Fibroblast of lung (primary cell): ENCODE measurements around the gene ITPR1. TPM values are rescaled to one million over a fixed set of nuclear protein-coding genes. Genes with fewer than 3 reads are reported as not detected.

ENCODE experiments used
- DNase-seq, 2 donors: peaks; one replicate each; pipeline versions ENCODE4 v3.0.0 to v3.0.0-alpha.2; 2010; ENCODE audit warnings: low read depth in 2 of 2
- H2AFZ ChIP-seq: 2 replicates; pipeline ENCODE4 v1.5.1; 2012; ENCODE audit warnings: low read length, control low read depth, inconsistent platforms
- H3K27ac ChIP-seq: 2 replicates; pipeline ENCODE4 v1.5.1; 2011; ENCODE audit warnings: low read length, control low read depth; ENCODE audit not compliant: insufficient read depth
- H3K27me3 ChIP-seq: 2 replicates; pipeline ENCODE4 v1.5.1; 2011; ENCODE audit warnings: mild to moderate bottlenecking, low read length; ENCODE audit not compliant: control insufficient read depth, insufficient read depth
- H3K36me3 ChIP-seq: 2 replicates; pipeline ENCODE4 v1.5.1; 2011; ENCODE audit warnings: low read length; ENCODE audit not compliant: control insufficient read depth, insufficient read depth
- H3K4me1 ChIP-seq: 2 replicates; pipeline ENCODE4 v1.5.1; 2011; ENCODE audit warnings: low read length; ENCODE audit not compliant: control insufficient read depth, insufficient read depth; ENCODE audit errors: extremely low read depth
- H3K4me2 ChIP-seq: 2 replicates; pipeline ENCODE4 v1.5.1; 2011; ENCODE audit warnings: low read length, control low read depth; ENCODE audit not compliant: insufficient read depth; ENCODE audit errors: extremely low read depth
- H3K4me3 ChIP-seq, 4 experiments: fragments of 200-600 bp in 1 of 4; sonication (generic) in 1 of 4; replicated peaks in 1 of 4; 2 replicates each; pipeline ENCODE4 v1.5.1; 2011 to 2016; ENCODE audit warnings: low read length in 4 of 4, low read depth in 3 of 4, mild to moderate bottlenecking in 3 of 4, control low read depth in 2 of 4, inconsistent platforms in 1 of 4, mixed read lengths in 1 of 4; ENCODE audit not compliant: insufficient read depth in 1 of 4; ENCODE audit errors: control extremely low read depth in 1 of 4
- H3K79me2 ChIP-seq: 2 replicates; pipeline ENCODE4 v1.5.1; 2012; ENCODE audit warnings: mild to moderate bottlenecking, low read length, inconsistent platforms; ENCODE audit not compliant: control insufficient read depth, insufficient read depth
- H3K9ac ChIP-seq: 2 replicates; pipeline ENCODE4 v1.5.1; 2011; ENCODE audit warnings: mild to moderate bottlenecking, low read length, control low read depth; ENCODE audit not compliant: insufficient read depth
- H3K9me3 ChIP-seq: 2 replicates; pipeline ENCODE4 v1.5.1; 2012; ENCODE audit warnings: low read depth, low read length; ENCODE audit not compliant: control insufficient read depth, insufficient read depth
- H4K20me1 ChIP-seq: 2 replicates; pipeline ENCODE4 v1.5.1; 2011; ENCODE audit warnings: low read length; ENCODE audit not compliant: control insufficient read depth, insufficient read depth; ENCODE audit errors: extremely low read depth
- EZH2 ChIP-seq: IDR thresholded peaks from 2 replicates; pipeline ENCODE4 v1.5.1; 2012; ENCODE audit warnings: low read length, control low read depth, mild to moderate bottlenecking; ENCODE audit errors: missing control alignments
- polyA plus RNA-seq, 2 donors: library from polyadenylated mRNA; depleted of rRNA in 1 of 2; stranded (reverse) in 1 of 2; unstranded in 1 of 2; fragments of >200 nt; gene quantifications; 2 replicates each; pipeline ENCODE4 v1.2.1, GENCODE V29; 2011 to 2012; ENCODE audit warnings: missing spikeins in 1 of 2
- total RNA-seq: library from RNA; depleted of rRNA; stranded (reverse); fragments of >200 nt; gene quantifications from 2 replicates; pipeline ENCODE4 v1.2.1, GENCODE V29; 2014
- TF ChIP-seq, protein P1 (sequence below), 2 donors: IDR thresholded peaks in 1 of 2; conservative IDR thresholded peaks in 1 of 2; 1 replicate in 1 of 2; 2 replicates in 1 of 2; pipeline ENCODE4 v1.5.1; 2011 to 2012; ENCODE audit warnings: low read length in 2 of 2, control low read depth in 1 of 2, inconsistent platforms in 1 of 2, low read depth in 1 of 2, mild to moderate bottlenecking in 1 of 2

ITPR1 gene
- total and polyA plus RNA-seq, 2 donors (not counting 1 experiment from before 2014, with no cell fraction given) = 19.2 to 87.0 TPM

GRCh38 chr3:4801892-4802291 lies 308.7 kb downstream of the ITPR1 start:
- Histone ChIP-seq H3K27me3 (no peaks in the 10 kb centered on the region), H3K4me3 (no peak overlapping the region), H3K4me1 (no peaks in the 10 kb centered on the region), H3K4me2 (no peak overlapping the region), H3K9me3 (no peaks in the 10 kb centered on the region), H3K27ac (no peak overlapping the region), H3K9ac (no peak overlapping the region), H3K79me2 (no peaks in the 10 kb centered on the region), H2AFZ (no peak overlapping the region), H3K36me3 (no peaks in the 10 kb centered on the region), H4K20me1 (no peaks in the 10 kb centered on the region)
- no peak for DNase-seq
- no peak for TF ChIP-seq EZH2
- TF ChIP-seq, protein P1, sequence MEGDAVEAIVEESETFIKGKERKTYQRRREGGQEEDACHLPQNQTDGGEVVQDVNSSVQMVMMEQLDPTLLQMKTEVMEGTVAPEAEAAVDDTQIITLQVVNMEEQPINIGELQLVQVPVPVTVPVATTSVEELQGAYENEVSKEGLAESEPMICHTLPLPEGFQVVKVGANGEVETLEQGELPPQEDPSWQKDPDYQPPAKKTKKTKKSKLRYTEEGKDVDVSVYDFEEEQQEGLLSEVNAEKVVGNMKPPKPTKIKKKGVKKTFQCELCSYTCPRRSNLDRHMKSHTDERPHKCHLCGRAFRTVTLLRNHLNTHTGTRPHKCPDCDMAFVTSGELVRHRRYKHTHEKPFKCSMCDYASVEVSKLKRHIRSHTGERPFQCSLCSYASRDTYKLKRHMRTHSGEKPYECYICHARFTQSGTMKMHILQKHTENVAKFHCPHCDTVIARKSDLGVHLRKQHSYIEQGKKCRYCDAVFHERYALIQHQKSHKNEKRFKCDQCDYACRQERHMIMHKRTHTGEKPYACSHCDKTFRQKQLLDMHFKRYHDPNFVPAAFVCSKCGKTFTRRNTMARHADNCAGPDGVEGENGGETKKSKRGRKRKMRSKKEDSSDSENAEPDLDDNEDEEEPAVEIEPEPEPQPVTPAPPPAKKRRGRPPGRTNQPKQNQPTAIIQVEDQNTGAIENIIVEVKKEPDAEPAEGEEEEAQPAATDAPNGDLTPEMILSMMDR (conservative IDR thresholded peaks at IDR 0.05 in 1 of 2, IDR thresholded peaks at IDR 0.05 in 1 of 2; ENCODE audit: low read depth in 1 of 2, low read length in 2 of 2) = no peak

GRCh38 chr3:4802903-4803302 lies 309.8 kb downstream of the ITPR1 start:
- no peaks in the 10 kb centered on the region for H3K27me3 ChIP-seq
- no peak overlapping the region for H3K4me3 ChIP-seq
- no peak overlapping the region for H3K4me2 ChIP-seq
- H4K20me1 ChIP-seq = no peaks in the 10 kb centered on the region
- no peak overlapping the region for H2AFZ ChIP-seq
- no peaks in the 10 kb centered on the region for H3K4me1 ChIP-seq
- no peak overlapping the region for H3K9ac ChIP-seq
- no peak for DNase-seq
- H3K79me2 ChIP-seq = no peaks in the 10 kb centered on the region
- no peak for TF ChIP-seq EZH2
- TF ChIP-seq, protein P1 (conservative IDR thresholded peaks at IDR 0.05 in 1 of 2, IDR thresholded peaks at IDR 0.05 in 1 of 2; ENCODE audit: low read depth in 1 of 2, low read length in 2 of 2) = no peak
- H3K36me3 ChIP-seq = no peaks in the 10 kb centered on the region
- H3K9me3 ChIP-seq = no peaks in the 10 kb centered on the region
- no peak overlapping the region for H3K27ac ChIP-seq

- TF ChIP-seq, protein P1 (conservative IDR thresholded peaks at IDR 0.05 in 1 of 2, IDR thresholded peaks at IDR 0.05 in 1 of 2; ENCODE audit: low read depth in 1 of 2, low read length in 2 of 2) = no peak
- TF ChIP-seq EZH2 = no peak
- Histone ChIP-seq H3K9ac (no peak overlapping the region), H3K4me3 (no peak overlapping the region), H3K36me3 (no peaks in the 10 kb centered on the region), H3K4me1 (no peaks in the 10 kb centered on the region), H2AFZ (no peak overlapping the region), H4K20me1 (no peaks in the 10 kb centered on the region), H3K79me2 (no peaks in the 10 kb centered on the region), H3K27ac (no peak overlapping the region), H3K4me2 (no peak overlapping the region), H3K27me3 (no peaks in the 10 kb centered on the region), H3K9me3 (no peaks in the 10 kb centered on the region)
- no peak for DNase-seq
These were observed 311.3 kb downstream of the ITPR1 start for GRCh38 chr3:4804161-4805058.
